T-helper 1 cell treated with Interleukin-12 subunit alpha and Interleukin-12 subunit beta and Interleukin-4 antibody, amounts not matched to agents 30 ng/mL and 1 ng/mL, for 36 hours (primary cell): ENCODE data around the gene STING1. TPM values are rescaled to one million over a fixed set of nuclear protein-coding genes. Genes with fewer than 3 reads are reported as not detected.
"Not testable (repeated sequence)": the region's sequence is repeated elsewhere in the genome, so short reads cannot be mapped to it uniquely, and the experiment has no call there.

Source experiments
- intact Hi-C: fragments of 100-400 bp; cut with micrococcal nuclease; formaldehyde crosslinking; loops from one replicate; pipeline ENCODE4 v1.15.1; 2024
- total RNA-seq: library from RNA; stranded (reverse); gene quantifications from 2 replicates; pipeline ENCODE4 v1.2.3, GENCODE V29; 2022

STING1 gene
- total RNA-seq, 1 donor from 2014 or later = 269 TPM

- intact Hi-C loops = not testable (repeated sequence)
Measured at GRCh38 chr5:139503879-139504278, 21.3 kb upstream of the STING1 start.

- intact Hi-C loops = not testable (repeated sequence)
Measured at GRCh38 chr5:139503036-139503817, 20.7 kb upstream of the STING1 start.

- intact Hi-C loops = no loop called here
Measured at GRCh38 chr5:139501381-139501780, 18.8 kb upstream of the STING1 start.

GRCh38 chr5:139495638-139496435, 13.3 kb upstream of the STING1 start:
- intact Hi-C loops = no loop called here

- intact Hi-C loops = no loop called here
Measured at GRCh38 chr5:139494832-139495231, 12.3 kb upstream of the STING1 start.

- intact Hi-C loops = no loop called here
Measured at GRCh38 chr5:139494256-139494655, 11.7 kb upstream of the STING1 start.

GRCh38 chr5:139492700-139493192, 10.2 kb upstream of the STING1 start:
- intact Hi-C loops = no loop called here

- intact Hi-C loops = no loop called here
Measured at GRCh38 chr5:139488260-139488659, 5.7 kb upstream of the STING1 start.

- intact Hi-C loops = no loop called here
Measured at GRCh38 chr5:139486201-139486600, 3.6 kb upstream of the STING1 start.

GRCh38 chr5:139482890-139483208, 291 bp upstream of the STING1 start:
- intact Hi-C loops = loop anchor here (1.0 kb wide), 7 partner anchors 9 to 141 kb away; partner anchors contain the start of genes DNAJC18 and UBE2D2

GRCh38 chr5:139481580-139482049, 943 bp downstream of the STING1 start:
- intact Hi-C loops = loop anchor here (1.0 kb wide), 7 partner anchors 7 to 139 kb away; partner anchors contain the start of genes DNAJC18 and UBE2D2

- intact Hi-C loops = no loop called here
Measured at GRCh38 chr5:139481122-139481533, 1.4 kb downstream of the STING1 start.

GRCh38 chr5:139479729-139480128, 2.8 kb downstream of the STING1 start:
- intact Hi-C loops = not testable (repeated sequence)

- intact Hi-C loops = not testable (repeated sequence)
Measured at GRCh38 chr5:139478657-139479423, 3.7 kb downstream of the STING1 start.

- intact Hi-C loops = no loop called here
Measured at GRCh38 chr5:139475865-139476617, 6.5 kb downstream of the STING1 start.

GRCh38 chr5:139474890-139475791, 7.4 kb downstream of the STING1 start:
- intact Hi-C loops = loop anchor here (1.0 to 5.0 kb wide), 2 partner anchors 7 to 37 kb away; partner anchors contain the start of gene STING1

- intact Hi-C loops = loop anchor here (2.0 to 5.0 kb wide), 2 partner anchors 15 to 39 kb away; no protein-coding TSS in a partner anchor
Measured at GRCh38 chr5:139473565-139473964, 9.0 kb downstream of the STING1 start.

- intact Hi-C loops = loop anchor here (2.0 to 5.0 kb wide), 2 partner anchors 14 to 39 kb away; no protein-coding TSS in a partner anchor
Measured at GRCh38 chr5:139473105-139473504, 9.5 kb downstream of the STING1 start.

GRCh38 chr5:139472386-139473030, 10.1 kb downstream of the STING1 start:
- intact Hi-C loops = loop anchor here (2.0 to 5.0 kb wide), 2 partner anchors 14 to 40 kb away; no protein-coding TSS in a partner anchor
